Testis (tissue), 3 donors: ENCODE data around the gene CYP4Z1. TPM values are rescaled to one million over a fixed set of nuclear protein-coding genes. Genes with fewer than 3 reads are reported as not detected.

ENCODE experiments used
- DNase-seq: peaks from one replicate; pipeline ENCODE4 v3.0.0-alpha.2; 2019
- H3K27ac ChIP-seq, 2 donors: fragments of 200-600 bp; sonication (generic); one replicate each; pipeline ENCODE4 v1.5.1; 2019
- H3K27me3 ChIP-seq: fragments of 200-600 bp; sonication (generic); one replicate; pipeline ENCODE4 v1.5.1; 2019
- H3K36me3 ChIP-seq: fragments of 200-600 bp; sonication (generic); one replicate; pipeline ENCODE4 v1.5.1; 2017; ENCODE audit warnings: low read depth; ENCODE audit errors: missing control alignments
- H3K4me1 ChIP-seq: fragments of 200-600 bp; sonication (generic); one replicate; pipeline ENCODE4 v1.5.1; 2019
- H3K4me3 ChIP-seq, 2 donors: fragments of 200-600 bp; sonication (generic); one replicate each; pipeline ENCODE4 v1.5.1; 2017 to 2019
- H3K9me3 ChIP-seq: fragments of 200-600 bp; sonication (generic); one replicate; pipeline ENCODE4 v1.5.1; 2017
- CTCF ChIP-seq, 3 experiments: fragments of 450-650 bp in 2 of 3; fragments of 200-600 bp in 1 of 3; sonication (generic) in 1 of 3; IDR thresholded peaks; one replicate each; pipeline ENCODE4 v1.5.1; 2016 to 2019; ENCODE audit warnings: antibody characterized with exemption in 3 of 3, mild to moderate bottlenecking in 2 of 3, moderate library complexity in 1 of 3
- POLR2A ChIP-seq: fragments of 450-650 bp; IDR thresholded peaks from one replicate; pipeline ENCODE4 v1.6.1; 2017; ENCODE audit warnings: antibody characterized with exemption, mild to moderate bottlenecking, moderate library complexity
- intact Hi-C: fragments of 100-400 bp; cut with DNase I; formaldehyde crosslinking; loops from one replicate; pipeline ENCODE4 v1.15.1; 2023; ENCODE audit warnings: low total_unique reads
- polyA plus RNA-seq: library from polyadenylated mRNA; stranded (reverse); fragments of 350-450 nt; fragmentation: Illumina TruSeq; extraction: RNeasy Lipid Tissue Mini Kit (QIAGEN cat#74804); gene quantifications from one replicate; pipeline ENCODE4 v1.2.3, GENCODE V29; 2014; ENCODE audit warnings: low read depth, low replicate concordance; ENCODE audit not compliant: insufficient read depth
- total RNA-seq, 2 donors: library from RNA; depleted of rRNA; stranded (reverse); fragments of >200 nt; gene quantifications; one replicate each; pipeline ENCODE4 v1.2.3, GENCODE V29; 2016

Gene CYP4Z1
- total and polyA plus RNA-seq, 3 donors from 2014 or later, result 0.68 to 2.4 (median 1.0) TPM

GRCh38 chr1:47164552-47164951, 97.5 kb downstream of the CYP4Z1 start:
- intact Hi-C loops, result no loop called here
- Histone ChIP-seq H3K27ac (no peak overlapping the region), H3K4me3 (no peak overlapping the region), H3K27me3 (no peaks in the 10 kb centered on the region), H3K4me1 (no peaks in the 10 kb centered on the region), H3K36me3 (no peaks in the 10 kb centered on the region), H3K9me3 (no peaks in the 10 kb centered on the region)
- no peak for DNase-seq
- TF ChIP-seq POLR2A, result no peak
- no peak for TF ChIP-seq CTCF (IDR thresholded peaks at IDR 0.05)

Other genes with a start within 250 kb of the CYP4Z1 start
- gene CYP4A11, start 125.8 kb upstream of the CYP4Z1 start, total RNA-seq, result under 1 TPM in 1 of 2 donors, not detected in 1; 0.16 TPM
- not detected for gene CYP4A11, start 125.8 kb upstream of the CYP4Z1 start, polyA plus RNA-seq
- 10 to 100 TPM in 1 of 2 donors, 1 to 10 TPM in 1; 9.4 to 10.4 TPM for gene CYP4X1, start 43.6 kb upstream of the CYP4Z1 start, total RNA-seq
- gene CYP4X1, start 43.6 kb upstream of the CYP4Z1 start, polyA plus RNA-seq, result 7.5 TPM
- gene CYP4A22, start 70.2 kb downstream of the CYP4Z1 start, total RNA-seq, result under 1 TPM in 1 of 2 donors, not detected in 1; 0.31 TPM
- 0.22 TPM for gene CYP4A22, start 70.2 kb downstream of the CYP4Z1 start, polyA plus RNA-seq
- 1 to 10 TPM; 1.5 to 8.6 TPM for gene PDZK1IP1, start 122.8 kb downstream of the CYP4Z1 start, total RNA-seq
- gene PDZK1IP1, start 122.8 kb downstream of the CYP4Z1 start, polyA plus RNA-seq, result 13.9 TPM
- gene TAL1, start 165.0 kb downstream of the CYP4Z1 start, total RNA-seq, result 1 to 10 TPM; 1.7 to 3.5 TPM
- 2.3 TPM for gene TAL1, start 165.0 kb downstream of the CYP4Z1 start, polyA plus RNA-seq
- gene STIL, start 246.9 kb downstream of the CYP4Z1 start, total RNA-seq, result 10 to 100 TPM; 11.5 to 20.4 TPM
- gene STIL, start 246.9 kb downstream of the CYP4Z1 start, polyA plus RNA-seq, result 12.0 TPM